ENCODE results near the gene SHROOM2.

- TF ChIP-seq POLR2AphosphoS5 (IDR thresholded peaks at IDR 0.05; ENCODE audit: low read depth, low read length) (no peak), POLR2A (IDR thresholded peaks at IDR 0.05; ENCODE audit: low read depth, low read length) (no peak), TAF1 (IDR thresholded peaks at IDR 0.05; ENCODE audit: low read depth, low read length) (no peak)
Measured at GRCh38 chrX:9921407-9921806, 135.2 kb downstream of the SHROOM2 start.
